ENCODE results near the gene DNER.

Gene DNER

GRCh38 chr2:229674830-229675530 is 39.4 kb downstream of the DNER start:
- no peak for TF ChIP-seq CTCF (IDR thresholded peaks at IDR 0.05; ENCODE audit: low read depth, low read length)
- Histone ChIP-seq H3K27ac (no peak overlapping the region), H3K27me3 (ENCODE audit: insufficient read depth, low read depth, severe bottlenecking) (peaks cover 81% of the 10 kb centered on the region), H3K36me3 (no peaks in the 10 kb centered on the region), H3K9me3 (ENCODE audit: severe bottlenecking) (no peaks in the 10 kb centered on the region), H3K4me3 (ENCODE audit: low read depth, low read length) (no peak overlapping the region)
- no peak for DNase-seq

GRCh38 chr2:229673676-229674075 is 40.7 kb downstream of the DNER start:
- Histone ChIP-seq H3K36me3 (no peaks in the 10 kb centered on the region), H3K9me3 (ENCODE audit: severe bottlenecking) (no peaks in the 10 kb centered on the region), H3K4me3 (ENCODE audit: low read depth, low read length) (no peak overlapping the region), H3K27me3 (ENCODE audit: insufficient read depth, low read depth, severe bottlenecking) (peaks cover 77% of the 10 kb centered on the region), H3K27ac (no peak overlapping the region)
- TF ChIP-seq CTCF (IDR thresholded peaks at IDR 0.05; ENCODE audit: low read depth, low read length), result no peak
- no peak for DNase-seq

DNA sequence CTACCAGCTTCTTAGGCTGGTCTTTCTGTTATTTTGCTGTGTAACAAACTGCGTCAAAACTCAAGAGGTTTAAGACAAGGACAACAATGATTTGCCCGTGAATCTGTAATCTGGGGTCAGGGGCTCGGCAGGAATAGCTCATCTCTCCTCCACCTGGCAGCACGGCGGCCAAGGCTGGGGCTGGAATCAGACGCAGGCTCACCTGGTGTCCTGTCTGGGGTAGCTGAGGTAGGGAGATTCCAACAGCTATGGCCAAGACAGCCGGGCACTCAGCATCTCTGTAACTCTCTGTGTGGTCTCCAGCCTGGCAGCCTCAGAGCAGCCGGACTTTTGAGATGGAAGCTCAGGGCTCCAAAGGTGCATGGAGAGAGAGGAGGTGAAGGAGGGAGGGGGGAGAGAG is 42.3 kb downstream of the DNER start:
- Histone ChIP-seq H3K27ac (no peak overlapping the region), H3K4me3 (ENCODE audit: low read depth, low read length) (no peak overlapping the region), H3K36me3 (no peaks in the 10 kb centered on the region), H3K9me3 (ENCODE audit: severe bottlenecking) (no peaks in the 10 kb centered on the region), H3K27me3 (ENCODE audit: insufficient read depth, low read depth, severe bottlenecking) (peaks cover 69% of the 10 kb centered on the region)
- no peak for DNase-seq
- TF ChIP-seq CTCF (IDR thresholded peaks at IDR 0.05; ENCODE audit: low read depth, low read length), result no peak

GRCh38 chr2:229669841-229670240 is 44.5 kb downstream of the DNER start:
- no peak for TF ChIP-seq CTCF (IDR thresholded peaks at IDR 0.05; ENCODE audit: low read depth, low read length)
- H3K9me3 ChIP-seq (ENCODE audit: severe bottlenecking), result no peaks in the 10 kb centered on the region
- DNase-seq, result no peak
- no peak overlapping the region for H3K4me3 ChIP-seq (ENCODE audit: low read depth, low read length)
- no peaks in the 10 kb centered on the region for H3K36me3 ChIP-seq
- no peak overlapping the region for H3K27ac ChIP-seq
- peaks cover 60% of the 10 kb centered on the region for H3K27me3 ChIP-seq (ENCODE audit: insufficient read depth, low read depth, severe bottlenecking)

GRCh38 chr2:229666811-229667210 is 47.5 kb downstream of the DNER start:
- H3K9me3 ChIP-seq (ENCODE audit: severe bottlenecking), result no peaks in the 10 kb centered on the region
- peaks cover 55% of the 10 kb centered on the region for H3K27me3 ChIP-seq (ENCODE audit: insufficient read depth, low read depth, severe bottlenecking)
- DNase-seq, result no peak
- H3K4me3 ChIP-seq (ENCODE audit: low read depth, low read length), result no peak overlapping the region
- TF ChIP-seq CTCF (IDR thresholded peaks at IDR 0.05; ENCODE audit: low read depth, low read length), result no peak
- no peaks in the 10 kb centered on the region for H3K36me3 ChIP-seq
- no peak overlapping the region for H3K27ac ChIP-seq

GRCh38 chr2:229665158-229665557 is 49.2 kb downstream of the DNER start:
- H3K4me3 ChIP-seq (ENCODE audit: low read depth, low read length), result no peak overlapping the region
- DNase-seq, result no peak
- no peaks in the 10 kb centered on the region for H3K9me3 ChIP-seq (ENCODE audit: severe bottlenecking)
- H3K27me3 ChIP-seq (ENCODE audit: insufficient read depth, low read depth, severe bottlenecking), result peaks cover 53% of the 10 kb centered on the region
- TF ChIP-seq CTCF (IDR thresholded peaks at IDR 0.05; ENCODE audit: low read depth, low read length), result no peak
- H3K27ac ChIP-seq, result no peak overlapping the region
- no peaks in the 10 kb centered on the region for H3K36me3 ChIP-seq
